ENCODE results near the gene SPSB3. TPM values are rescaled to one million over a fixed set of nuclear protein-coding genes. Genes with fewer than 3 reads are reported as not detected.

The SPSB3 gene
- total RNA-seq, 1 donor from 2014 or later: 30.8 TPM

GRCh38 chr16:1790611-1791255, 8.4 kb upstream of the SPSB3 start:
- no peak overlapping the region for H3K4me3 Mint-ChIP-seq (ENCODE audit: unreplicated experiment)
- no peaks in the 10 kb centered on the region for H3K9me3 Mint-ChIP-seq (ENCODE audit: low read depth)
- H3K36me3 Mint-ChIP-seq (ENCODE audit: low read depth): peaks cover 2% of the 10 kb centered on the region
- H3K4me1 Mint-ChIP-seq (ENCODE audit: low read depth): no peaks in the 10 kb centered on the region
- DNase-seq (ENCODE audit: low spot score): no peak
- H3K27me3 Mint-ChIP-seq (ENCODE audit: low read depth): no peaks in the 10 kb centered on the region
- no peak overlapping the region for H3K27ac Mint-ChIP-seq (ENCODE audit: unreplicated experiment)
- no peak for TF ChIP-seq CTCF (IDR thresholded peaks at IDR 0.05)

GRCh38 chr16:1790261-1790610, 7.9 kb upstream of the SPSB3 start:
- peaks cover 2% of the 10 kb centered on the region for H3K36me3 Mint-ChIP-seq (ENCODE audit: low read depth)
- H3K4me3 Mint-ChIP-seq (ENCODE audit: unreplicated experiment): no peak overlapping the region
- no peak overlapping the region for H3K27ac Mint-ChIP-seq (ENCODE audit: unreplicated experiment)
- H3K27me3 Mint-ChIP-seq (ENCODE audit: low read depth): no peaks in the 10 kb centered on the region
- no peaks in the 10 kb centered on the region for H3K9me3 Mint-ChIP-seq (ENCODE audit: low read depth)
- no peaks in the 10 kb centered on the region for H3K4me1 Mint-ChIP-seq (ENCODE audit: low read depth)
- no peak for TF ChIP-seq CTCF (IDR thresholded peaks at IDR 0.05)
- DNase-seq (ENCODE audit: low spot score): no peak

- H3K9me3 Mint-ChIP-seq (ENCODE audit: low read depth): no peaks in the 10 kb centered on the region
- no peaks in the 10 kb centered on the region for H3K27me3 Mint-ChIP-seq (ENCODE audit: low read depth)
- no peak for TF ChIP-seq CTCF (IDR thresholded peaks at IDR 0.05)
- no peak overlapping the region for H3K4me3 Mint-ChIP-seq (ENCODE audit: unreplicated experiment)
- peaks cover 2% of the 10 kb centered on the region for H3K36me3 Mint-ChIP-seq (ENCODE audit: low read depth)
- H3K27ac Mint-ChIP-seq (ENCODE audit: unreplicated experiment): no peak overlapping the region
- H3K4me1 Mint-ChIP-seq (ENCODE audit: low read depth): peaks cover 3% of the 10 kb centered on the region
- DNase-seq (ENCODE audit: low spot score): no peak
Observed at GRCh38 chr16:1789643-1790045, 7.3 kb upstream of the SPSB3 start.

GRCh38 chr16:1788708-1789100, 6.3 kb upstream of the SPSB3 start:
- no peaks in the 10 kb centered on the region for H3K9me3 Mint-ChIP-seq (ENCODE audit: low read depth)
- no peak overlapping the region for H3K27ac Mint-ChIP-seq (ENCODE audit: unreplicated experiment)
- DNase-seq (ENCODE audit: low spot score): peak; percentile 90
- H3K4me3 Mint-ChIP-seq (ENCODE audit: unreplicated experiment): no peak overlapping the region
- peaks cover 5% of the 10 kb centered on the region for H3K4me1 Mint-ChIP-seq (ENCODE audit: low read depth)
- no peak for TF ChIP-seq CTCF (IDR thresholded peaks at IDR 0.05)
- peaks cover 2% of the 10 kb centered on the region for H3K36me3 Mint-ChIP-seq (ENCODE audit: low read depth)
- no peaks in the 10 kb centered on the region for H3K27me3 Mint-ChIP-seq (ENCODE audit: low read depth)

GRCh38 chr16:1788095-1788707, 5.8 kb upstream of the SPSB3 start:
- H3K4me1 Mint-ChIP-seq (ENCODE audit: low read depth): peaks cover 10% of the 10 kb centered on the region
- H3K4me3 Mint-ChIP-seq (ENCODE audit: unreplicated experiment): no peak overlapping the region
- DNase-seq (ENCODE audit: low spot score): peak; percentile 89
- H3K27ac Mint-ChIP-seq (ENCODE audit: unreplicated experiment): no peak overlapping the region
- peaks cover 2% of the 10 kb centered on the region for H3K36me3 Mint-ChIP-seq (ENCODE audit: low read depth)
- TF ChIP-seq CTCF (IDR thresholded peaks at IDR 0.05): no peak
- no peaks in the 10 kb centered on the region for H3K9me3 Mint-ChIP-seq (ENCODE audit: low read depth)
- H3K27me3 Mint-ChIP-seq (ENCODE audit: low read depth): no peaks in the 10 kb centered on the region
